Brain microvascular endothelial cell (primary cell): Measurements from ENCODE around the gene LAMB1.
A peak's percentile ranks its signal among the peaks of the same experiment; 100 is the strongest.

Experiments used
- DNase-seq: peaks from one replicate; pipeline ENCODE4 v3.0.0-alpha.2; 2020
- H3K27ac ChIP-seq: fragments of 250-450 bp; sonication (Bioruptor Pico); 2 replicates; pipeline ENCODE4 v1.5.1; 2020; ENCODE audit warnings: mild to moderate bottlenecking, moderate library complexity
- H3K27me3 ChIP-seq: fragments of 250-450 bp; sonication (Bioruptor Pico); replicated peaks from 2 replicates; pipeline ENCODE4 v1.5.1; 2020; ENCODE audit warnings: mild to moderate bottlenecking
- H3K36me3 ChIP-seq: fragments of 250-450 bp; sonication (Bioruptor Pico); replicated peaks from 2 replicates; pipeline ENCODE4 v1.5.1; 2020; ENCODE audit warnings: mild to moderate bottlenecking
- H3K4me3 ChIP-seq: 2 replicates; pipeline ENCODE4 v1.5.1; 2011; ENCODE audit warnings: low read depth, mild to moderate bottlenecking, control low read depth, low read length, moderate library complexity
- in situ Hi-C: cut with HindIII; loops from 2 replicates; pipeline ENCODE4 v1.10.0; 2017; ENCODE audit warnings: low sequenced_read_pairs, low pct_ligation_motif_present
- TF ChIP-seq, protein P1 (sequence below): IDR thresholded peaks from 2 replicates; pipeline ENCODE4 v1.5.1; 2011; ENCODE audit warnings: low read depth, mild to moderate bottlenecking, moderate library complexity, low read length, control low read depth, inconsistent platforms; ENCODE audit errors: missing control alignments

LAMB1 gene

DNA sequence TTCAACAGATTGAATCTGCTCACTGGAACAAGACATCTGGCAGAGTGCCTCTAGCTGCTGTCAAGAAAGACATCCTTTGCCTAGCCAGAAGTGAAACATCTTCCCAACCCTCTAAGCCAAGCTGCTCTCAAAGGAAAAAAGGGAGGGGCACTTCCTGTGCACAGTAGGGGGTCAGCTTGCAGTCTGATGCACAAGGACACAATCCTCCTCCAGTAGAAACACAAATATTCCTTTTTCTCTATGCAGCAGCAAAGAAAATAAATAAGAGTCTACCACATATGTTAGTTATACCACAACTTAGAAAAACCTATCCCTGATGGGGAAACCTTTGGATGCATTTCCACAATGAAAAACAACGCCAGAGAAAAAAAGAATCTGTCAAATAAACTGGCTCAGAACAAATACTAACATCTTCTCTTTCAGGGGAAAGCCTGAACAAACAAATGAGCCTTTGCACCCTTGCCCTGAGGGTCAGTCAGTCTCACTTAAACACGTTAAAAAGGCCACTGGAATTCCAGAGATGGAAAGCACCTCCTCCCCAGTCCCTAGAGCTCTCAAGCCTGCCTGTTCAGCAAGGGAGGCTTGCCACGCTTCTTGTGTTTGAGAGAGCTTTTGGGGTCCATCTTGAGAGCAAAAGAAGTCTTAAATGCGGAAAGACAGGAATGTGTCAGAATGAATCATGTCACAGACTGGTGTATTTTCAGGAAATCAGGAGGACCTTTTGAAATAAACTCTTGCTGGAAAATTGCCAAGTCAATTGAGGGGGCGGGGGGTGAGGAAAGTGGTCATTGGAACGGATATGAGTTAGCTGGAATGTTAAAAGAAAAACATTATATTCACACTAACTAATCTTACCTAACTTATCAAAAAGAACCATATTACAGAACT lies 7.5 kb downstream of the LAMB1 start:
- TF ChIP-seq, protein P1, sequence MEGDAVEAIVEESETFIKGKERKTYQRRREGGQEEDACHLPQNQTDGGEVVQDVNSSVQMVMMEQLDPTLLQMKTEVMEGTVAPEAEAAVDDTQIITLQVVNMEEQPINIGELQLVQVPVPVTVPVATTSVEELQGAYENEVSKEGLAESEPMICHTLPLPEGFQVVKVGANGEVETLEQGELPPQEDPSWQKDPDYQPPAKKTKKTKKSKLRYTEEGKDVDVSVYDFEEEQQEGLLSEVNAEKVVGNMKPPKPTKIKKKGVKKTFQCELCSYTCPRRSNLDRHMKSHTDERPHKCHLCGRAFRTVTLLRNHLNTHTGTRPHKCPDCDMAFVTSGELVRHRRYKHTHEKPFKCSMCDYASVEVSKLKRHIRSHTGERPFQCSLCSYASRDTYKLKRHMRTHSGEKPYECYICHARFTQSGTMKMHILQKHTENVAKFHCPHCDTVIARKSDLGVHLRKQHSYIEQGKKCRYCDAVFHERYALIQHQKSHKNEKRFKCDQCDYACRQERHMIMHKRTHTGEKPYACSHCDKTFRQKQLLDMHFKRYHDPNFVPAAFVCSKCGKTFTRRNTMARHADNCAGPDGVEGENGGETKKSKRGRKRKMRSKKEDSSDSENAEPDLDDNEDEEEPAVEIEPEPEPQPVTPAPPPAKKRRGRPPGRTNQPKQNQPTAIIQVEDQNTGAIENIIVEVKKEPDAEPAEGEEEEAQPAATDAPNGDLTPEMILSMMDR: no peak
- H3K4me3 ChIP-seq: no peak overlapping the region
- H3K27ac ChIP-seq: peak overlapping the region; percentile 88
- peak; percentile 97 for DNase-seq
- in situ Hi-C loops: no loop called here
- H3K36me3 ChIP-seq: peaks cover 65% of the 10 kb centered on the region
- no peaks in the 10 kb centered on the region for H3K27me3 ChIP-seq

DNA sequence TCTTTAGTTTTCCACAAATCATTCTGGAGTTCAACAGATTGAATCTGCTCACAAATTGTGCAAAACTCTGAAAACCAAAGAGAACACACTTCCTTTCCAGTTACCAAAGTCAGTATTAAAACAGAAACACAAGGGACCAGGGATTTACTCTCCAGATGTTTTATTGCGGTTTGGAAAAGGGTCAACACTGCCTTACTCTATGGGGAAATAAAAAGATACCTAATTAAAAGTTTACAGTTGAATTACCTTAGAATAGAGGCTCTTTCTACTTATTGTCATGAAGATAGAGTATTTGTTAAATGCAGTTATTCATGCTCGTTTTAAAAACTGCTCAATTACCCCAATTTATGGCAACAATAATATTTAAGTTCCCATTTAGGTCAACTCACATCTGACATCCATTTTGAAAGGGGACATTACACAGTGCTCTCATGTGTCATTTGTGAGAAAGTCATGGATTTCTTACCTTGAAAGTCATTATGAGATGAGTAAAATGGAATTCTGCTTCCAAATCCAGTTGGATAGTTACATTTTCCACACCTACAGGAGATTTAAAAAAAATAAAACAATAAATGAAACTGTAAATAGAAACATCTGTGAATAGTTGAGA lies 8.4 kb downstream of the LAMB1 start:
- Histone ChIP-seq H3K36me3 (peaks cover 70% of the 10 kb centered on the region), H3K27ac (peak overlapping the region; percentile 88), H3K4me3 (no peak overlapping the region), H3K27me3 (no peaks in the 10 kb centered on the region)
- no peak for DNase-seq
- TF ChIP-seq, protein P1: no peak
- in situ Hi-C loops: no loop called here

DNA sequence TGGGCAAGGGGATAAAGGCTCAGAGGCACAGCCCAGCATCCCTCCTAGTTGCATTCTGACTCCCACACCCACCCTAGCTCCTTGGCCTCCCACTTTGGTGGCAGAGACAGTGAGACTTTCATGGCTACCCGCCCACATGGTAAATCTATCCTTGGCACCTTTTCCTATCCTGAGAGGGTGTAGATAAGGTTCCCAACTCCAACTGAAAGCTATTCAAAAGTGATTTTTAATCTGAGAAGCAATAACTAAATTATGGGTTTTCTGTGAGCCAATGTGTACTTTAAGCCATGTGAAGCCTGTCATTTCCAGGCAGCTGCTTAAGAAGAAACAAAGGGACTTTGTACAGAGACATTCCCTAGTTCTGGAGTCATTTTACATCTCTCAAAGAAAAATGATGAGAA lies 9.1 kb downstream of the LAMB1 start:
- Histone ChIP-seq H3K27ac (peak overlapping the region; percentile 88), H3K36me3 (peaks cover 77% of the 10 kb centered on the region), H3K27me3 (no peaks in the 10 kb centered on the region), H3K4me3 (no peak overlapping the region)
- TF ChIP-seq, protein P1: no peak
- in situ Hi-C loops: no loop called here
- DNase-seq: no peak

DNA sequence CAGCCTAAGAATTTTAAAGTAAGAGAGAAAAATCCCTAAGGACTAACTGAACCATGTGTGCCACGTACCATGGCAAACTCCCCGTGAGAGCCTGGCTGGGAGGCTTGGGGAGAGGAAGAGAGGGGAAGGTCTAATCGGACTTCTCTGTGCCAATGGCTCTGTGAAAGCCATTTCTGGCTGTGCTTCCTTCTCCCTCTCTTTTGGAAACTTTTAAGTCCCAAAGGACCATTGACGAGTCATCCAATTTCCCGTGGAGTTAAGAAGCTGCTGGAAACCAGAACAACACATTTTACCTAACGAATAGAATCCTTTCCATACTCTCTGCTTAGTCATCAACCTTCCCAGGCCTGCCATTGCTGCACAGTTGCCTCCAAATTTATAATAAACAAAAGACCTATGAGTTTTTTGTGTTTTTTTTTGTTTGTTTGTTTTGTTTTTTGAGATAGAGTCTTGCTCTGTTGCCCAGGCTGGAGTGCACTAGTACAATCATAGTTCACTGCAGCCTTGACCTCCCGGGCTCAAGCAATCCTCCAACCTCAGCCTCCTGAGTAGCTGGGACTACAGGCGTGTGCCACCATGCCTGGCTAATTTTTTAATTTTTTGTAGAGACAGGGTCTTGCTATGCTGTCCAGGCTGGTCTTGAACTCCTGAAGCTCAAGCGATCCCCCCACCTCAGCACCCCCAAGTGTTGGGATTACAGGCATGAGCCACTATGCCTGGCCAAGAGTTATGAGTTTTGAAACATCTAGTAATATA lies 13.2 kb downstream of the LAMB1 start:
- H3K27ac ChIP-seq: peak overlapping the region; percentile 51
- no peaks in the 10 kb centered on the region for H3K27me3 ChIP-seq
- peaks cover 96% of the 10 kb centered on the region for H3K36me3 ChIP-seq
- TF ChIP-seq, protein P1: no peak
- peak; percentile 52 for DNase-seq
- H3K4me3 ChIP-seq: no peak overlapping the region
- in situ Hi-C loops: no loop called here

DNA sequence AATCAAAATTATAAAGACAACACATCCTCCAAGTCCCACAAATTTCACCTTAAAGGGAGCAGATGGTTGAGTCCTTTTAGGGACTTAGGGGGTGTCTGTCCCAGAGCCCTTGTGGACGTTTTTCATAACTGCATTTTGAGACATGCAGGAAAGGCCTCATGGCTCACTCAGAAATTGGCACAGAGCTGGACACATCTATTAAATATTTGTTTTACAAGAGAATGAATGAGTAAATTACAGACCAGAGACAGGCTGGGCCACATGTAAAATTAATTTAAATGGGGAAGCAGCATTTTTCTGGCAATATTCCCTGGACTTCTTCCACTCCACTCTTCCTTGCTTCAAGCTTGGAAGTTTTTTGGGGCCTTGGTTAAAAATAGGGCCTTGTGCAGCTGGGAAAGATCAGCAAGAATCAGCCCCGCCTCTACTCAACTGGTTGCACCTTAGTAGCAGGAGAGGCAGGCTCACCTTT lies 20.0 kb downstream of the LAMB1 start:
- H3K27ac ChIP-seq: no peak overlapping the region
- H3K27me3 ChIP-seq: no peaks in the 10 kb centered on the region
- H3K4me3 ChIP-seq: no peak overlapping the region
- TF ChIP-seq, protein P1: peak; percentile 55
- in situ Hi-C loops: no loop called here
- no peak for DNase-seq
- H3K36me3 ChIP-seq: peaks cover 96% of the 10 kb centered on the region
